Loucy (cell line): ENCODE data around the gene SLC7A1.
"Not testable (repeated sequence)": the region's sequence is repeated elsewhere in the genome, so short reads cannot be mapped to it uniquely, and the experiment has no call there.

Experiments used
- H2AFZ ChIP-seq: fragments of 200-600 bp; sonication (generic); 2 replicates; pipeline ENCODE4 v1.6.0; 2016; ENCODE audit warnings: antibody characterized with exemption, mild to moderate bottlenecking, low read length, moderate library complexity
- H3F3A ChIP-seq: fragments of 200-600 bp; 2 replicates; pipeline ENCODE4 v1.6.0; 2016; ENCODE audit warnings: antibody characterized with exemption, low read depth, mild to moderate bottlenecking
- H3K27me3 ChIP-seq: fragments of 200-600 bp; sonication (generic); 2 replicates; pipeline ENCODE4 v1.6.1; 2014; ENCODE audit warnings: low read length, mild to moderate bottlenecking; ENCODE audit not compliant: insufficient read depth, poor library complexity, severe bottlenecking
- H3K36me3 ChIP-seq: fragments of 200-600 bp; sonication (generic); 2 replicates; pipeline ENCODE4 v1.6.1; 2016; ENCODE audit warnings: low read length; ENCODE audit not compliant: insufficient read depth
- H3K4me1 ChIP-seq: fragments of 200-600 bp; sonication (generic); 2 replicates; pipeline ENCODE4 v1.5.1; 2014; ENCODE audit warnings: low read length, mild to moderate bottlenecking; ENCODE audit not compliant: insufficient read depth, poor library complexity, severe bottlenecking
- H3K4me2 ChIP-seq: fragments of 200-600 bp; sonication (generic); 2 replicates; pipeline ENCODE4 v1.6.0; 2014; ENCODE audit warnings: antibody characterized with exemption, low read length, low read depth, mild to moderate bottlenecking; ENCODE audit not compliant: poor library complexity, severe bottlenecking
- H3K4me3 ChIP-seq: fragments of 200-600 bp; sonication (generic); 2 replicates; pipeline ENCODE4 v1.5.1; 2014; ENCODE audit warnings: low read length, mild to moderate bottlenecking, mixed read lengths; ENCODE audit not compliant: poor library complexity, severe bottlenecking
- H3K79me2 ChIP-seq: fragments of 200-600 bp; sonication (generic); 2 replicates; pipeline ENCODE4 v1.6.1; 2014; ENCODE audit warnings: low read length; ENCODE audit not compliant: insufficient read depth
- H3K9ac ChIP-seq: fragments of 200-600 bp; sonication (generic); 2 replicates; pipeline ENCODE4 v1.6.0; 2014; ENCODE audit warnings: mild to moderate bottlenecking, low read depth, low read length, moderate library complexity; ENCODE audit not compliant: poor library complexity, severe bottlenecking
- H3K9me2 ChIP-seq: fragments of 200-600 bp; sonication (generic); replicated peaks from 2 replicates; pipeline ENCODE4 v1.6.1; 2016; ENCODE audit warnings: low read depth, low read length, mixed read lengths
- H3K9me3 ChIP-seq: fragments of 200-600 bp; sonication (generic); 2 replicates; pipeline ENCODE4 v1.6.1; 2014; ENCODE audit warnings: mild to moderate bottlenecking, antibody characterized with exemption, low read length, low read depth; ENCODE audit not compliant: insufficient read depth
- H4K20me1 ChIP-seq: fragments of 200-600 bp; sonication (generic); 2 replicates; pipeline ENCODE4 v1.6.0; 2014; ENCODE audit warnings: antibody characterized with exemption, low read length, mild to moderate bottlenecking; ENCODE audit not compliant: insufficient read depth, poor library complexity, severe bottlenecking
- CTCF ChIP-seq: fragments of 200-600 bp; sonication (generic); conservative IDR thresholded peaks from 2 replicates; pipeline ENCODE4 v1.5.1; 2014; ENCODE audit warnings: mild to moderate bottlenecking, antibody characterized with exemption, low read length
- EZH2phosphoT487 ChIP-seq: fragments of 200-600 bp; IDR thresholded peaks from 2 replicates; pipeline ENCODE4 v1.6.1; 2018; ENCODE audit warnings: antibody characterized with exemption, mild to moderate bottlenecking, moderate library complexity, borderline replicate concordance

Gene SLC7A1

DNA sequence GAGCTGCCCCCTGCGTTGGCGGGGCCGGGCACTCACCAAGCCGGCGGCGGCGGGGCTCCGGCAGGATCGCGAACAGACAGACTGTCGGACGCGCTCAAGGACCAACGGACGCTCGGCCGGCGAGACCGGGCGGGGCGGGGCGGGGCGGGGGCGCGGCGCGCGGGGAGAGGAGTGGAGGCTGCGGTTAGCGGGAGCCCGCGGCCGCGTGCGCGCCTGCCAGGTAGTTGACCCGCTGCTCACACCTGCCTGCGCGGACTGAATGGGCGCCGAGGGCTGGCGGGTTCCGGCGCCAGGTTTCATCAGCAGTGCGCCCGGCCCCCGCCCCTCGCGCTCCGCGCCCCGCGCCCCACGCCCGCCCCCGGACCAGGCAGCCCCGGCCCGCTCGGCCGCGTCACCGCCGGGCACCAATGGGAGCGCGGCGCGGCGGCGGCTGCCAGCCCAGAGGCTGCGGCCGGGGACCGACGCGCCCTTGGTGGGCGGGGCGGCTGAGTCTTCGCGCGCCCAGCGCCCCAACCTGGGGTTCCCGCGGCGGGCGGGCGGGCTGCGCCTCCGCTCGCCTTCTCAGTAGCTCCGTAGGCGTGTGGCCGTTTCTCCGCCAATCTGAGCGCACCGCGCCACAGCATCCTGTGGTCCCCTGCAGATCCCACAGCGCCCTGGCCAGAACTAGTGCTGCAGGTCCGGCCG, at the start of gene SLC7A1:
SLC7A1 (minus strand) TSS at position 309 of the 684 bp plus-strand sequence. CDS start 59,500 bp downstream, outside the sequence.
- Histone ChIP-seq H3K9ac (peak within 1 kb of the TSS; percentile 86), H2AFZ (peak within 1 kb of the TSS; percentile 78), H3K9me3 (no peaks in the 10 kb centered on the region), H3K36me3 (no peaks in the 10 kb centered on the region), H3K9me2 (no peaks in the 10 kb centered on the region), H3K4me2 (peak within 1 kb of the TSS; percentile 96), H3K4me1 (peaks cover 42% of the 10 kb centered on the region), H3K4me3 (peak within 1 kb of the TSS; percentile 91), H4K20me1 (peaks cover 40% of the 10 kb centered on the region), H3F3A (no peaks in the 10 kb centered on the region), H3K79me2 (peaks cover 49% of the 10 kb centered on the region), H3K27me3 (no peaks in the 10 kb centered on the region)
- no peak for TF ChIP-seq CTCF
- TF ChIP-seq EZH2phosphoT487 = no peak

- H3K9me2 ChIP-seq = no peaks in the 10 kb centered on the region
- TF ChIP-seq CTCF = no peak
- no peak for TF ChIP-seq EZH2phosphoT487
- H3F3A ChIP-seq = no peaks in the 10 kb centered on the region
- no peak overlapping the region for H3K9ac ChIP-seq
- no peaks in the 10 kb centered on the region for H3K4me1 ChIP-seq
- H3K4me2 ChIP-seq = no peak overlapping the region
- H4K20me1 ChIP-seq = no peaks in the 10 kb centered on the region
- H3K36me3 ChIP-seq = no peaks in the 10 kb centered on the region
- no peaks in the 10 kb centered on the region for H3K79me2 ChIP-seq
- H3K4me3 ChIP-seq = no peak overlapping the region
- H3K27me3 ChIP-seq = no peaks in the 10 kb centered on the region
- no peaks in the 10 kb centered on the region for H3K9me3 ChIP-seq
- no peak overlapping the region for H2AFZ ChIP-seq
Observed at GRCh38 chr13:29640665-29641064, 45.2 kb upstream of the SLC7A1 start.

DNA sequence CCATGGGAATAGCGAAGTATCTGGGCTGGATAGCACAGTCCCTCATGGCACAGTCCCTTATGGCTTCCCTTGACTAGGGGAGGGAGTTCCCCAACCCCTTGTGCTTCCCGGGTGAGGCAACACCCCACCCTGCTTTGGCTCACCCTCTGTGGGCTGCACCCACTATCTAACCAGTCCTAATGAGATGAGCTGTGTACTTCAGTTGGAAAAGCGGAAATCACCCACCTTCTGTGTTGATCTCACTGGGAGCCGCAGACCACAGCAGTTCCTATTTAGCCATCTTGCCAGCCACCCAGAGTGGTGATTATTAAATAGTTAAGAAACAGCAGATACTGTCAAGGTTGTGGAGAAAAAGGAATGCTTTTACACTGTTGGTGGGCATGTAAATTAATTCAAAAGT, 41.3 kb upstream of the SLC7A1 start:
- not testable (repeated sequence) for H3K79me2 ChIP-seq, H3K9me2 ChIP-seq, H3K36me3 ChIP-seq, H3K9me3 ChIP-seq, H2AFZ ChIP-seq, H3K9ac ChIP-seq, H3K4me2 ChIP-seq, H3K4me1 ChIP-seq, H3K27me3 ChIP-seq, H3K4me3 ChIP-seq, H3F3A ChIP-seq, H4K20me1 ChIP-seq

- no peak overlapping the region for H3K9ac ChIP-seq
- H3K4me3 ChIP-seq = no peak overlapping the region
- H3K79me2 ChIP-seq = no peaks in the 10 kb centered on the region
- no peaks in the 10 kb centered on the region for H4K20me1 ChIP-seq
- H3K36me3 ChIP-seq = no peaks in the 10 kb centered on the region
- H3K27me3 ChIP-seq = no peaks in the 10 kb centered on the region
- H2AFZ ChIP-seq = no peak overlapping the region
- no peaks in the 10 kb centered on the region; the same call in 1 of the 2 replicates for H3K9me3 ChIP-seq
- no peaks in the 10 kb centered on the region for H3F3A ChIP-seq
- H3K4me2 ChIP-seq = no peak overlapping the region
- H3K9me2 ChIP-seq = no peaks in the 10 kb centered on the region
- H3K4me1 ChIP-seq = no peaks in the 10 kb centered on the region
- TF ChIP-seq CTCF (no peak), EZH2phosphoT487 (no peak)
Observed at GRCh38 chr13:29624997-29625396, 29.5 kb upstream of the SLC7A1 start.
